GM18868 (cell line): Measurements from ENCODE around the gene RAB15.

ENCODE experiments used
- ATAC-seq: cut with Tn5 transposase; IDR thresholded peaks from one replicate; pipeline ENCODE4 v1.9.1; 2021; ENCODE audit warnings: mild to moderate bottlenecking, moderate library complexity; ENCODE audit not compliant: unreplicated experiment

The RAB15 gene

GRCh38 chr14:64939817-64940190 lies 32.3 kb downstream of the RAB15 start:
- no peak for ATAC-seq

DNA sequence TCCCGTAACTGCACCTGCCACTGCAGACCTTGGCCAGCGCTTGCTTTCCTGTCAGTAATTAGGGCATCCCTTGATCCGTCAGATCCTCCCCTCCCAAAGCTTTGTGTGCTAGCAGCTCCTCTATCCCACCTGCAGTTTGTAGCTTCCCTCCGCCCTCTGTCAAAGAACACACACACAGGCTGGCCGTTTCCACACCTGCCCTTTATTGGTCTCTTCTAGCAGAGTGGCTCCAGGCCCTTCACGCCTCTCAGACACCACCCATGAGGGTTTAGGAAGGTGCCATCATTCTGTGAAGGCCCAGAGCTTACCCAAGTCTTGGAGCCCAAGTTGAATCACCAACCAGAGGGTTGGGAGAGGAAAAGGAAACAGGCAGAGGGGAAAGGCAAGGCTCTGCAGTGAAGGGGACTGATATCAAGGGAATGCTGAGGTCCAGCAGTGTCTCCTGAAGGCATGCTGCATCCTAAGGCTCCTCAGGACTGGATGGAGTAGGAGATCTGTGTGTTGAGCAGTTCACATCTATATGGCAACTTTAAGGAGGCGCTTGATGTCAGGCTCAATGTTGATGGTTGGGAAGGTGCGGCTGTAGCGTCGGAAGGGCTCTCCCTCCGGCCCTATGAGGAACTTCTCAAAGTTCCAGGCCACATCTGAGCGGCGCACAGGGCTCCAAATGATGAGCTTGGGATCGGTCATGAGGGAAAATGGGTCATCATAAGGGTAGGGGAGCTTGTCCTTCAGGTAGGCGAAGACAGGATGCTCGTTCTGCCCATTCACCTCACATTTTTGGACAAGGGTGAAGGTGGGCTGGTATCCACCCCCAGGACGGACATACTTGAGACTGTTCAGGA lies 32.9 kb downstream of the RAB15 start:
- ATAC-seq, result no peak

GRCh38 chr14:64937821-64938193 lies 34.3 kb downstream of the RAB15 start:
- no peak for ATAC-seq

GRCh38 chr14:64937171-64937820 lies 34.8 kb downstream of the RAB15 start:
- ATAC-seq, result no peak

- ATAC-seq, result no peak
These were observed 36.6 kb downstream of the RAB15 start for GRCh38 chr14:64935508-64935907.

GRCh38 chr14:64934338-64934929 lies 37.7 kb downstream of the RAB15 start:
- no peak for ATAC-seq

DNA sequence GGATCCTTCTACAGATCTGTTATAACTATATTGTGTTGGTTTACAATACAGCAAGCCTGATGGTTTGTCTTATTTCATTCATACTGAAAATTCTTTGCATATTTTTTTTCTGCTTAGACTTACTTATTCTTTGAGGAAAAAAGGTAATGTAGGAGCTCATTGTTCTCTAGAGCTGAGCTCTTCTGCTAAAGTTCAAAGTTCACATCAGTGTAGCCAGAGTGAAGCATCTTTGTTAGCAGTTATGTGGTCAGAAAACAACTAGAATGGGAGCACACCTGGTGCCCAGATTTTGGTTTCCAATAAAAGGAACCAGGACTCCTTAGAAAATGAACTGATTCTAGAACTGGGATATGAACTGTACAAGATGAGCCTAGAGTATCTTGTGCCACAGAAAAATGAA lies 39.9 kb downstream of the RAB15 start:
- ATAC-seq, result no peak

DNA sequence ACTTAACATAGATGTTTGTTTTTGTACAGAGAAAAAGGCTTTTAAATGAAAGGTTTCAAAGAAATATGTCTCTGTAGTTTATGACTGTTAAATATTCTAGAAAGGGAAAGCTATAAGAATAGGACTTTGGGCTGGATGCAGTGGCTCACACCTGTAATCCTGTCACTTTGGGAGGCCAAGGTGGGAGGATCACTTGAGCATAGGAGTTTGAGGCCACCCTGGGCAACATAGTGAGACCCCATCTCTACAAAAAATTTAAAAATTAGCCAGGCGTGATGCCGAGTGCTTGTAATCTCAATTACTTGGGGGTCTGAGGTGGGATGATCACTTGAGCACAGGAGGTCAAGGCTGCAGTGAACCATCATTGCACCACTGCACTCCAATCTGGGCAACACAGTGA lies 41.0 kb downstream of the RAB15 start:
- no peak for ATAC-seq

DNA sequence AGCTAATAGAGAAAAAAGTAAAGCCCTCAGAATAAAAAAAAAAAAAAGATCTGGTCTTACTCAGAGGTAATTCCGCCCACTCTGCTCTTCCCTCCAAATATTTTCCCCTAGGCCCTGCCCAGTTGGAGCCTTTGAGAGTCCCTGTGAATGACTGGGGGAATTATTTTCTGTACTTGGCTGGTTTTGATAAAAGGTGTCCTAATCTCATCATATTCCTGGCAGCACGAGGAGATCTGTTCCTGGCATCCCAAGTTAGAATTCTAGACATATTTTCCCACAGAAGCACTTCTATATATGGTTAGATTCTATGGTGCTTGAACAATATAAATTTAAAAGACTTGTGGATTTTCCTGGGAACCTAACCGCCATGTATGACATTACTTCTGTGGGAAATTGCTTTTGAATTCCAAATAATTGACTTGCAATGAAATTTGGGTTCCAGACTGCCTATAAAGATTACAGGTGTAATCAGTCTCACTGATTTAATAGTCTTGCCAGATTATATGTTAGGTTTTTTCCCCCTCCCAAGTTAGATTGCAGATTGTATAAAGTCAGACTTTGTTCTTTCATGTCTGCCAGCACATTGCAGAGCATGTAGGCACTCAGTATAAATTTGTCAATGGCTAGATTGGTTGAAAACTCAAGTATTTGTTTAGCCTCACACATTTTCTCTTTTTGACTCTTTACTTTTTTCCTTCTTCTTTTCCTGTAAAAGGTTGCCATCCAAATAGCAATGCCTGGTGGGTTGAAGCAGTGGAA lies 41.9 kb downstream of the RAB15 start:
- no peak for ATAC-seq

GRCh38 chr14:64929014-64929359 lies 43.1 kb downstream of the RAB15 start:
- no peak for ATAC-seq

DNA sequence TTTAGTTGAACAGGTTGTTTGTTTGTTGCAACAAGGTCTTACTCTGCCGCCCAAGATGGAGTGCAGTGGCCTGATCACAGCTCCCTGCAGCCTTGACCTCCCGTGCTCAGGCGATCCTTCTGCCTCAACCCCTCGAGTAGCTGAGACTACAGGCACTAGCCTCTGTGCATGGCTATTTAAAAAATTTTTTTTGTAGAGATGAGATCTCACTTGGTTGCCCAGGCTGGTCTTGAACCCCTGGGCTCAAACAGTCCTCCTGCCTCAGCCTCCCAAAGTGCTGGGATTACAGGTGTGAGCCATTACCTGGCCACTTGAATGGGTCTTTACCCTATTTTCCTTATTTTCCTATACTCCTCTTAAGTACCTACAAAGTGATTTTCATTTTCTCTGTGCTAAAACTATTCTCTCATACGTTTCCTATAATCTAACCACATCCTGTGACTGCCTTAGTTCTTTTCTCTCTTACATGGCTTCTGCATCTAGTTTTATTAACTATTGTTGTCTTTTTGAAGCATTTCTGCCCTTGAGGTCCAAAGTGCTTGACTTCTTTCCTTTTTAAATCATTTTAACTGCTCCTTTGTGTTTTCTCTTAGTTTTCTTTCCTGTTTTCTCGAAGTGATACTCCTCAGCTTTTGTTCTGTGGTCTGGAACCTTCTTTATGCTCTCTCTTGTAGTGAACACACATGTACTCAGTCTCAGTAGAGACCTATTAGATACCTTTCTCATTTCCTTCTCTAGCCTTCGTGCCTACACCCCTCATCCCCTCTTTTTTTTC lies 43.7 kb downstream of the RAB15 start:
- ATAC-seq, result peak; percentile 85

- no peak for ATAC-seq
These were observed 45.1 kb downstream of the RAB15 start for GRCh38 chr14:64927031-64927430.

GRCh38 chr14:64926398-64926995 lies 45.6 kb downstream of the RAB15 start:
- ATAC-seq, result no peak

GRCh38 chr14:64923015-64923414 lies 49.1 kb downstream of the RAB15 start:
- no peak for ATAC-seq

DNA sequence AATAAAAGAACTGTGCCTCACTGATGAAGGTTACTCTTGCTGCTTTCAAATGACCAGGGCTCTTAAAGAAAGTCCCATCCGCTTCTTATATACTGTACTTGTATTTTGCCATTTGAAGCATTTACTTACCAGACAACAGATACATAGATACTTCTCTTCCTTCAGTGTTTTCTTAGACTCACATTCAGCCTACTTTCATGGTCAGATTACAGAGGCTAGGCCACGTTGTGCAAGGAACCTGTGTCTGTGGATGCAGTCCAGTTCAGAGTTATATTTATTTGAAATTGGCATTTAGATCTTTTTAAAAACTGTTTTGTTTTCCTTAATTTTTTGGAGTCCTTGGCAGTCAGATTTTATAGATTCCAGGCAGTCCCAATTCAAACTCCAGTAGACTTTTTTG lies 51.7 kb downstream of the RAB15 start:
- ATAC-seq, result no peak

GRCh38 chr14:64919618-64920017 lies 52.5 kb downstream of the RAB15 start:
- no peak for ATAC-seq

- no peak for ATAC-seq
These were observed 52.9 kb downstream of the RAB15 start for GRCh38 chr14:64919215-64919614.

- ATAC-seq, result no peak
These were observed 53.9 kb downstream of the RAB15 start for GRCh38 chr14:64918216-64918615.

GRCh38 chr14:64915797-64916196 lies 56.3 kb downstream of the RAB15 start:
- no peak for ATAC-seq

DNA sequence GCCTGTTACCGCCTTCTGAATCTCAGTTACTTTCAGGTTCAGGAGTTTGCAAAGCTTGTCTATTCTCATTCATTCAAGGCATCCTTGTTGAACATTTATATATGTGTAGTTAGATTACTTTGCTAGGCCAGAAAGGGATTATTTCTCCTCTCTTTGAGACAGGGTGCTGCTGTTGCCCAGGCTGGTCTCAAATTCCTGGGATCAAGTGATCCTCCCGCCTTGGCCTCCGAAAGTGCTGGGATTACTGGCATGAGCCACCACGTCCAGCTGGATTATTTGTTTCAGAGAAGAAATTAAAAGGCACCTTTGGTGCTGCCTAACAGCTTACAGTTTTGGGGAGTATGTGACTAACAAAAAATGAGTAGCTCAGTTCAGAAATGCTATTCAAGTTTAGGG lies 57.1 kb downstream of the RAB15 start:
- no peak for ATAC-seq
